Endothelial cell of umbilical vein (primary cell): ENCODE results near the gene ABCC11. TPM values are rescaled to one million over a fixed set of nuclear protein-coding genes. Genes with fewer than 3 reads are reported as not detected.

ENCODE experiments used
- BruUV-seq: library from RNA; stranded (reverse); fragments of 400-500 nt; replicated peaks from 2 replicates; lab custom pipeline; 2021; lab: Mats Ljungman, UMichigan
- CTCF ChIA-PET: fragments of 300-600, 350-600 bp; sonication (Branson Sonifier 250); formaldehyde crosslinking; loops from one replicate; lab custom pipeline; 2021; ENCODE audit warnings: antibody characterized with exemption, inconsistent platforms; lab: Charles Lee
- POLR2A ChIA-PET: fragments of 300-600, 350-600 bp; sonication (Branson Sonifier 250); formaldehyde crosslinking; loops from one replicate; lab custom pipeline; 2021; ENCODE audit warnings: antibody characterized with exemption, inconsistent platforms; lab: Charles Lee
- DNase-seq: peaks from one replicate; pipeline ENCODE4 v3.0.0-alpha.2; 2011; ENCODE audit warnings: low read depth, low spot score
- FAIRE-seq: peaks from 2 replicates; lab custom pipeline; 2011; peaks lifted over from hg19 to GRCh38; lab: Jason Lieb, UNC
- H2AFZ ChIP-seq: 2 replicates; pipeline ENCODE4 v1.6.0; 2012; ENCODE audit warnings: low read depth, low read length, control low read depth, inconsistent platforms
- H3K27ac ChIP-seq: 2 replicates; pipeline ENCODE4 v1.5.1; 2011; ENCODE audit warnings: low read depth, mild to moderate bottlenecking, control low read depth, low read length, moderate library complexity; ENCODE audit not compliant: insufficient read depth
- H3K27me3 ChIP-seq, 2 experiments: 2 replicates each; pipeline versions ENCODE4 v1.6.0 to v1.6.1; 2011; ENCODE audit warnings: low read length in 2 of 2, mixed read lengths in 1 of 2; ENCODE audit not compliant: control insufficient read depth in 2 of 2, insufficient read depth in 2 of 2
- H3K36me3 ChIP-seq, 2 experiments: 2 replicates in 1 of 2; 3 replicates in 1 of 2; pipeline ENCODE4 v1.5.1; 2011; ENCODE audit warnings: low read length in 2 of 2, mild to moderate bottlenecking in 1 of 2, moderate library complexity in 1 of 2; ENCODE audit not compliant: control insufficient read depth in 2 of 2, insufficient read depth in 2 of 2; ENCODE audit errors: extremely low read depth in 1 of 2
- H3K4me1 ChIP-seq: 3 replicates; pipeline ENCODE4 v1.5.1; 2011; ENCODE audit warnings: mild to moderate bottlenecking, low read length; ENCODE audit not compliant: control insufficient read depth, insufficient read depth; ENCODE audit errors: extremely low read depth
- H3K4me2 ChIP-seq: 2 replicates; pipeline ENCODE4 v1.6.1; 2011; ENCODE audit warnings: low read length, control low read depth, mixed read lengths; ENCODE audit not compliant: insufficient read depth
- H3K4me3 ChIP-seq, 3 experiments: fragments of 200-600 bp in 1 of 3; sonication (generic), shearing (Covaris generic) in 1 of 3; replicated peaks in 1 of 3; 2 replicates each; pipeline ENCODE4 v1.5.1; 2011 to 2016; ENCODE audit warnings: control low read depth in 3 of 3, low read length in 3 of 3, mild to moderate bottlenecking in 2 of 3, inconsistent platforms in 1 of 3, low read depth in 1 of 3, moderate library complexity in 1 of 3; ENCODE audit not compliant: insufficient read depth in 1 of 3
- H3K79me2 ChIP-seq: 2 replicates; pipeline ENCODE4 v1.6.0; 2012; ENCODE audit warnings: low read length, inconsistent platforms; ENCODE audit not compliant: control insufficient read depth, insufficient read depth
- H3K9ac ChIP-seq: replicated peaks from 2 replicates; pipeline ENCODE3; 2011; ENCODE audit warnings: low read length, control low read depth; ENCODE audit not compliant: insufficient read depth; ENCODE audit errors: extremely low read depth
- H3K9me1 ChIP-seq: replicated peaks from 3 replicates; pipeline ENCODE4 v1.6.0; 2011; ENCODE audit warnings: mild to moderate bottlenecking, low read length; ENCODE audit not compliant: control insufficient read depth, insufficient read depth; ENCODE audit errors: extremely low read depth
- H3K9me3 ChIP-seq: replicated peaks from 2 replicates; pipeline ENCODE4 v1.5.1; 2012; ENCODE audit warnings: low read length, inconsistent platforms; ENCODE audit not compliant: control insufficient read depth, insufficient read depth
- H4K20me1 ChIP-seq: replicated peaks from 2 replicates; pipeline ENCODE3; 2011; ENCODE audit warnings: mild to moderate bottlenecking, low read length; ENCODE audit not compliant: control insufficient read depth, insufficient read depth; ENCODE audit errors: extremely low read depth
- EZH2 ChIP-seq: IDR thresholded peaks from 2 replicates; pipeline ENCODE4 v1.6.1; 2012; ENCODE audit warnings: borderline replicate concordance, low read depth, mild to moderate bottlenecking, moderate library complexity, low read length, inconsistent platforms; ENCODE audit not compliant: severe bottlenecking
- FOS ChIP-seq: IDR thresholded peaks from 2 replicates; pipeline ENCODE4 v1.6.1; 2011; ENCODE audit warnings: mild to moderate bottlenecking, low read length, moderate library complexity, borderline replicate concordance; ENCODE audit not compliant: insufficient read depth
- GATA2 ChIP-seq: IDR thresholded peaks from 2 replicates; pipeline ENCODE4 v1.7.0; 2011; ENCODE audit warnings: low read depth, mild to moderate bottlenecking, moderate library complexity, mixed read lengths, low read length; ENCODE audit not compliant: insufficient read length, insufficient read depth
- JUN ChIP-seq: IDR thresholded peaks from 2 replicates; pipeline ENCODE4 v1.6.1; 2011; ENCODE audit warnings: borderline replicate concordance, low read depth; ENCODE audit not compliant: insufficient read length, insufficient read depth
- MYC ChIP-seq: IDR thresholded peaks from one replicate; pipeline ENCODE4 v1.6.1; 2011; ENCODE audit warnings: mild to moderate bottlenecking, low read depth, low read length
- POLR2A ChIP-seq: IDR thresholded peaks from 2 replicates; pipeline ENCODE4 v1.6.1; 2012; ENCODE audit warnings: low read depth, mild to moderate bottlenecking, control low read depth, low read length
- POLR2AphosphoS5 ChIP-seq: IDR thresholded peaks from 2 replicates; pipeline ENCODE4 v1.6.1; 2012; ENCODE audit warnings: low read depth, mild to moderate bottlenecking, control low read depth, low read length, moderate library complexity; ENCODE audit not compliant: insufficient read depth
- dilution Hi-C: fragments of 300-500 bp; cut with MboI; formaldehyde crosslinking; loops from one replicate; pipeline ENCODE4 v1.15.0; 2019; ENCODE audit warnings: low sequenced_read_pairs; ENCODE audit not compliant: extremely low pct_ligation_motif_present
- intact Hi-C: fragments of 100-400 bp; cut with micrococcal nuclease; formaldehyde crosslinking; loops from one replicate; pipeline ENCODE4 v1.10.0; 2022
- polyA plus RNA-seq, 4 experiments: library from polyadenylated mRNA; depleted of rRNA in 3 of 4; stranded (reverse) in 3 of 4; unstranded in 1 of 4; fragments of >200 nt; gene quantifications; 2 replicates each; pipeline versions ENCODE4 v1.2.1 to v1.2.3, GENCODE V29; 2011 to 2012; ENCODE audit warnings: missing spikeins in 1 of 4
- total RNA-seq: library from RNA; stranded (reverse); gene quantifications from 2 replicates; pipeline ENCODE4 v1.2.3, GENCODE V29; 2021
- TF ChIP-seq, protein P1 (sequence below): IDR thresholded peaks from 2 replicates; pipeline ENCODE4 v1.6.1; 2011; ENCODE audit not compliant: insufficient read depth, insufficient read length
- TF ChIP-seq, protein P2 (sequence below), 2 donors: IDR thresholded peaks; 1 replicate in 1 of 2; 2 replicates in 1 of 2; pipeline ENCODE4 v1.5.1; 2011; ENCODE audit warnings: low read length in 2 of 2, mild to moderate bottlenecking in 2 of 2, moderate library complexity in 2 of 2, control low read depth in 1 of 2, inconsistent platforms in 1 of 2, low read depth in 1 of 2; ENCODE audit not compliant: insufficient read depth in 1 of 2; ENCODE audit errors: extremely low read depth in 1 of 2

Gene ABCC11
- total and polyA plus RNA-seq, 2 donors (not counting 3 experiments of a cell fraction or from before 2014, with no cell fraction given), result 0.08 TPM; not detected in 1

DNA sequence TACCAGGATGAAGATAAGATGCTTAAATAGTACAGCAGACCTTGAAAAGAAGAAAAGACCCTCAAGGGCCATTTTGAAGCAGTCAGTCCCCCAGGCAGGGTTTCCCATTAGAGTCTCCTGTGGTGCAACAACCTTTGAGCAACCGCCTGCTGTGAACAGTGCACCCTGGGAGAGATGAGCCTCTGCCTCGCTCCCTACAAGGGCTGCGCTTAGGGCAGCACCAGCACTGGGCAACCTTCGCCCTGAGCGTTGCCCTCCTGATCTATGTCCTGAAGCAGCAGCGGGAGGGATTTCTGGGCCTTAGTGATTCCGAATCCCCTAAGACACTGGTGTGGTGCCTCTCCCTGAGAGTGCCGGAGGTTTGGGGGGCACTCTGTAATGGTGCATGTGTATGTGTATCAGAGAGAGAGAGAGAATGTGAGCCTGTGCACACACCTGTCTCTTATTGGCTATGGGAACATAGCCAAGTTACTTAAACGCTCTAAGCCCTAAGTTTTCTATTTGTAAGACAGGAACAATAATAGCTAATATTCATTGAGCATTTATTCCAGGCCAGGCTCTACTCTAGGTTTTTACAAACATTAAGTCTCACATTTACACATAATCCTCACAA lies 66.4 kb downstream of the ABCC11 start:
- Histone ChIP-seq H4K20me1 (no peaks in the 10 kb centered on the region), H3K27me3 (no peaks in the 10 kb centered on the region), H3K9ac (no peak overlapping the region), H3K36me3 (no peaks in the 10 kb centered on the region), H2AFZ (no peak overlapping the region), H3K27ac (no peak overlapping the region), H3K4me2 (no peak overlapping the region), H3K79me2 (no peaks in the 10 kb centered on the region), H3K9me1 (no peaks in the 10 kb centered on the region), H3K4me3 (no peak overlapping the region), H3K4me1 (no peaks in the 10 kb centered on the region), H3K9me3 (no peaks in the 10 kb centered on the region)
- BruUV-seq, result no TSS peak
- no peak for FAIRE-seq
- DNase-seq, result no peak
- ChIA-PET POLR2A (no interaction called here), CTCF (no interaction called here)
- TF ChIP-seq EZH2 (no peak), MYC (no peak), FOS (no peak), POLR2AphosphoS5 (no peak), GATA2 (no peak), JUN (no peak), POLR2A (no peak)
- TF ChIP-seq, protein P1, sequence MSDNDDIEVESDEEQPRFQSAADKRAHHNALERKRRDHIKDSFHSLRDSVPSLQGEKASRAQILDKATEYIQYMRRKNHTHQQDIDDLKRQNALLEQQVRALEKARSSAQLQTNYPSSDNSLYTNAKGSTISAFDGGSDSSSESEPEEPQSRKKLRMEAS, result no peak
- TF ChIP-seq, protein P2, sequence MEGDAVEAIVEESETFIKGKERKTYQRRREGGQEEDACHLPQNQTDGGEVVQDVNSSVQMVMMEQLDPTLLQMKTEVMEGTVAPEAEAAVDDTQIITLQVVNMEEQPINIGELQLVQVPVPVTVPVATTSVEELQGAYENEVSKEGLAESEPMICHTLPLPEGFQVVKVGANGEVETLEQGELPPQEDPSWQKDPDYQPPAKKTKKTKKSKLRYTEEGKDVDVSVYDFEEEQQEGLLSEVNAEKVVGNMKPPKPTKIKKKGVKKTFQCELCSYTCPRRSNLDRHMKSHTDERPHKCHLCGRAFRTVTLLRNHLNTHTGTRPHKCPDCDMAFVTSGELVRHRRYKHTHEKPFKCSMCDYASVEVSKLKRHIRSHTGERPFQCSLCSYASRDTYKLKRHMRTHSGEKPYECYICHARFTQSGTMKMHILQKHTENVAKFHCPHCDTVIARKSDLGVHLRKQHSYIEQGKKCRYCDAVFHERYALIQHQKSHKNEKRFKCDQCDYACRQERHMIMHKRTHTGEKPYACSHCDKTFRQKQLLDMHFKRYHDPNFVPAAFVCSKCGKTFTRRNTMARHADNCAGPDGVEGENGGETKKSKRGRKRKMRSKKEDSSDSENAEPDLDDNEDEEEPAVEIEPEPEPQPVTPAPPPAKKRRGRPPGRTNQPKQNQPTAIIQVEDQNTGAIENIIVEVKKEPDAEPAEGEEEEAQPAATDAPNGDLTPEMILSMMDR (IDR thresholded peaks at IDR 0.05; ENCODE audit: extremely low read depth in 1 of 2, insufficient read depth in 1 of 2, low read depth in 1 of 2, low read length in 2 of 2), result no peak
- dilution Hi-C loops, result no loop called here
- intact Hi-C loops, result no loop called here
